Activated naive CD4-positive, alpha-beta T cell treated with anti-CD3 and anti-CD28 coated beads, Interleukin-2, amount 50 U/mL, for 16 hours (primary cell): ENCODE data around the gene PON2.
"Not testable (repeated sequence)": the region's sequence is repeated elsewhere in the genome, so short reads cannot be mapped to it uniquely, and the experiment has no call there.

Experiments used
- DNase-seq: peaks from one replicate; pipeline ENCODE4 v3.0.0-alpha.2; 2020

Gene PON2

DNA sequence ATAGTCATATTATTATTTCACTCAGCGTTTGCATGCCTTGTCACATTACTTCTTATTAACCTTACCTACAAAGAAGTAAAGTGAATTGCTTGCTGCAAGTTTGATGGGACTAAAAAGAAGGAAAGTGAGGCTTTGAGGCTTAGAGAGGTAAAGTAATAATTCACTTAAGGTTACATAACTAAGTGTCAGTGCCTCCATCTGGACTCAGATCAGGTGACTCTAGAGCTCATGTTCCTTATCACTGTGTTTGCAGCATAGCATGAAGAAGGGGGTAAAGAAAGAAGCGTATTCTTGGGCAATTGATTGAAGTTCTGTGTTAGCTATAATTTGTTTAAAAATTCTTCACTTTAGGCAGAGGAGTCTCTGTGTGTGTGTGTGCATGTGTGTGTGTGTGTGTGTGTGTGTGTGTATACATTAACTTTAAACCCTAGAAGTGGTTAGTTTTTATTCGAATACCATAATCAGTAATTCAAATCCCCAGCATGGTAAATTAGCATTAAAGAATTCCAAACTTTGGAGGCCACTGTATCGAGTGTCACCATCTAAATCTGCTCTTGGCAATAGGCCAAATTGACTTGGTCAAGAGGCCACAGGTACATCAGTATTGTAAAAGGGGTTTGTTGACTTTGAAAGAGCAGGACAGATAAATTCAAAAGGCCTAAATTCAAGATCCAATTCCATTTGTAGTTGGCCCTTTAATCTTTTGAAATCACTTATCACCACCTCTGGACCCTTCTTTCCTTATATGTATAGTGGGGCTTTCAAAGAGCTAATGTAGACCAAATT, 36.5 kb downstream of the PON2 start:
- no peak for DNase-seq

DNA sequence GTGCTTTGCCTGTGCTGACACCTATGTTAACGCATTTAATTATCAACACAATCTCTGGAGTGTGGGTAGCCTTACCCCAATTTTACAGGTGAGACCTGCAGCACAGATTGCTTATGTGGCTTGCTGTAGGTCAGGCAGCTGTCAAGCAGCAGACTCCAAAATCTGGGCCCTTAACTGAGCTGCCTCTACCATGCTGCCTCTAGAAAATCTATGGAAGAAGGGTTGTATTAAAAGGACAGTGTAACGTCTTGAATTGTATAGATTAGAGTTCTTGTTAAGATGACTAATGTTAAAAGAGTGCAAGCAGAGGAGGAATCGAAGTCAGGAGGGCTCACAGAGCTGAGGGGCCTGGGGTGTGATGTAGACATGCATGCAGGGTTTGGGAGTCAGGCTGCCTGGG, 37.4 kb downstream of the PON2 start:
- DNase-seq: no peak

- DNase-seq: peak; percentile 14
These were observed 38.4 kb downstream of the PON2 start, which contains the start of gene PON3 for GRCh38 chr7:95396136-95397032. PON3 (minus strand) TSS chr7:95396375; CDS start chr7:95396350, 25 bp downstream.

- DNase-seq: no peak
These were observed 39.1 kb downstream of the PON2 start for GRCh38 chr7:95395755-95396135.

DNA sequence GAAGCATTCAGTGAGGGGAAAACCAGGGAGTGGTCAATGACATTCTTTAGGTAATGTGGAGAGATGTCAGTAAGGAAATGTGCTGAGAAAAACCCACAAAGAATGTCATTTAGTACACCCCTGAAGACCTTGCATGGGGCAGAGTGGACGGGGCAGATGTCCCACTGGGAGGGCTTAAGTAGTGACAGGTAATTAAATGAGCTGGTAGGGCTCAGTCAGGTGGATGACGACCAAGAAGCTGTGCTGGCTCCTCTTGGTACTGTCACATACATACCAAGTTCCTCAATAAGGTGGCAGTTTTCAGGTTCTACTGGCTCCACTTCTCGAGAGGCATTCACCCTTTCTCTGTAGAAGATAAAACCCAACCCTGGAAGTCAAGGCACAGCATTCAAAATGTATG, 40.5 kb downstream of the PON2 start:
- DNase-seq: no peak

- DNase-seq: no peak
These were observed 43.1 kb downstream of the PON2 start for GRCh38 chr7:95391761-95392160.

DNA sequence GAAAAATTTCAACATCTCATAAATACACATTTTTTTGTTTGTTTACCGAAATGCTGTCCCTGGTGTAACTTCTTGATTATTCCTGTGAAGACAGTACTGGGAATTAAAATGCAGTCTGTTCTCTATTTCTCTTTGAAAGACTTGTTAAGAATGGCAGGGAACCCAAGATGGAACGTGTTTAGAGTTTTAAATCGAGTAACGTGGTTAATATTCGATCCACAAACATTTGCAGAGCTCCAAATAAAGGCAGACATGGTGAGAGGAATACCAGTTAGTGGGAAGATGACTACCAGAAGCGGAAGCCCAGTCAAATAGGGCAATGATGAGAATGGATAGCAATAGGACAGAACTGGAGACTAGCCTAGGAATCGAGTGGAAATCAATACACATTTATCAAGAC, 45.3 kb downstream of the PON2 start:
- DNase-seq: no peak

DNA sequence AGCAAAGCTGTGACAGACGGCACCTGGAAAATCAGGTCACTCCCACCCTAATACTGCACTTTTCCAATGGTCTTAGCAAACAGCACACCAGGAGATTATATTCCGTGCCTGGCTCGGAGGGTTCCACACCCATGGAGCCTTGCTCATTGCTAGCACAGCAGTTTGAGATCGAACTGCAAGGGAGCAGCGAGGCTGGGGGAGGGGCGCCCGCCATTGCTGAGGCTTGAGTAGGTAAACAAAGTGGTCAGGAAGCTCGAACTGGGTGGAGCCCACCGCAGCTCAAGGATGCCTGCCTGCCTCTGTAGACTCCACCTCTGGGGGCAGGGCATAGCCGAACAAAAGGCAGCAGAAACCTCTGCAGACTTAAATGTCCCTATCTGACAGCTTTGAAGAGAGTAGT, 55.4 kb downstream of the PON2 start:
- not testable (repeated sequence) for DNase-seq

DNA sequence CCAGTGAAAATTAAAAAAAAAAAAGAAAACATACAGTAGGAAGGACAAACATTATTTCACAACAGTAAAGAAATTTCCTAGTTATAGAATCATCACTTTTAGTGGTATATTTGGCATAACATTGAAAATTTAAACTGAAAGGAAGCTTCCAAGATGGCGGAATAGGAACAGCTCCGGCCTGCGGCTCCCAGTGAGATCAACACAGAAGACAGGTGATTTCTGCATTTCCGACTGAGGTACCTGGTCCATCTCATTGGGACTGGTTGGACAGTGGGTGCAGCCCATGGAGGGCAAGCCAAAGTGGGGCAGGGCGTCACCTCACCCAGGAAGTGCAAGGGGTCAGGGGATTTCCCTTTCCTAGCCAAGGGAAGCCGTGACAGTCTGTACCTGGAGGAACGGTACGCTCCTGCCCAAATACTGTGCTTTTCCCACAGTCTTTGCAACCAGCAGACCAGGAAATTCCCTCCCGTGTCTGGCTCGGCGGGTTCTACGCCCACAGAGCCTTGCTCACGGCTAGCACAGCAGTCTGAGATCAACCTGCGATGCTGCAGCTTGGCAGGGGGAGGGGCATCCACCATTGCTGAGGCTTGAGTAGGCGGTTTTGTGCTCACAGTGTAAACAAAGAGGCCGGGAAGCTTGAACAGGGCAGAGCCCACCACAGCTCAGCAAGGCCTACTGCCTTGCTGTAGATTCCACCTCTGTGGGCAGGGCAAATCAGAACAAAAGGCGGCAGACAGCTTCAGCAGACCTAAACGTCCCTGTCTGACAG, 58.0 kb downstream of the PON2 start:
- DNase-seq: no peak

DNA sequence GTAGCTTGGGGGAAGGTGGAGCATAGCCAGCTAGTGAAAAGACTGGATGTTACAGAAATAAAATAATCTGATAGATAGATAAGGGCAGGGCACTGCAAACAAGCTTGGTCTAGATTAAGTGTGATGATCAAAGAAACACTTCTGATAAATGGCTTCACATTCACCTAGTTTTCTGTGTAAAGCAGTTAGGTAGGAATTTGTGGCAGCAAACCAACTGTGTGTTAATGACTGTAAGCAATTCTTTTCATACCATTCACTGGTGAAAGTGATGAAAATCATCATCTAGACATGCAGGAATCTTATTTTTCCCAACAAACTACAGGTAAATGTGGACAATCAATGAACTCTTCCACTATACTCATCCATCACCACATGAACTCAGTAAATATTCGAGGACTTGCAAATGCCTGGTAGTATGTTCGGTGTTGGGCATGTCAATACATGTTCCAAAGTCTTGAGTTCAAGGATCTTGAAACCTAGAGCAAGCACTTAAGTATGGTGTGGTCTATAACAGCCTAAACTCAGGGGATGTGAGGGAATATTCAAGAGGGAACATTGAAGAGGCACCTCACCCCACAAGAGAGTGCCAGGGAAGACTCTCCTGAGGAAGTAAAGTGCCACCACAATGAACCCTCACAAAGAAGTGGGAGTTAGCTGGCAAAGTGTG, 59.1 kb downstream of the PON2 start:
- DNase-seq: no peak

DNA sequence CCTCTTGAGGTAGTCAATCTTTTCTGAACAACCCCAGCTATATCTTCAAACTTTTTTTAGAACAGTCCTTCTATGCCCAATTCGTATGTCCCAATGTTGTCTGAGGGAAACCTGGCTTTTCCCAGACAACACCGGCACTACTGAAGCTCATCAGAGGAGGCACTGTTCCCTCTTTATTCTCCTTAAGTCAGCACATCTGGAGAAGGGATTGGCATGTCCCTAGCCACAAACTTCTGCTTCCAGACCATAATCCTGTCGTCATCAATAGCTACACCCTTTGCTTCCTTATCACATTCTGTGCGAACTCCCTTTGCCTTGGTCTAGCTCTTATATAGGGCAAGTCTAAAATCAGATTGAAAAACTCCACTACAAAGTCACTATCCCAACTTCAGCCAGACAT, 61.5 kb downstream of the PON2 start:
- no peak for DNase-seq

DNA sequence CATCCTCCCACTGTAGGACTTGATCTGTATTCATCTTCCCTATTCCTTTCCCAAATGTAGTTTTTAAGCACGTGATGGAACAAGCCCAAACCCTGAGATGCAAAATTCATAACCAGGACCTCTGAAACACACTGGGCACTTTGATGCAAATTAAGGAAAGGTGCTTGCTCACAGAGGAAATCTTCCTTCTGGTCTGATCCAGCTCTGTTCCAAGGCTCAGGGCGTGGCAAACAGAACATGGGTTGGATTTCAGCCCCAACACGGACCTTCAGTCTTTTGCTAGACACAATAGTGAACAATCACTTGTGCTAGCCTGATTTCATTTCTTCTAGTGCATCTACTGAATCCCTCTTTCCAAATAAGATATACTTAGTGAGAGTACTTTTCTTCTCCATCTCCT, 66.6 kb downstream of the PON2 start:
- no peak for DNase-seq

DNA sequence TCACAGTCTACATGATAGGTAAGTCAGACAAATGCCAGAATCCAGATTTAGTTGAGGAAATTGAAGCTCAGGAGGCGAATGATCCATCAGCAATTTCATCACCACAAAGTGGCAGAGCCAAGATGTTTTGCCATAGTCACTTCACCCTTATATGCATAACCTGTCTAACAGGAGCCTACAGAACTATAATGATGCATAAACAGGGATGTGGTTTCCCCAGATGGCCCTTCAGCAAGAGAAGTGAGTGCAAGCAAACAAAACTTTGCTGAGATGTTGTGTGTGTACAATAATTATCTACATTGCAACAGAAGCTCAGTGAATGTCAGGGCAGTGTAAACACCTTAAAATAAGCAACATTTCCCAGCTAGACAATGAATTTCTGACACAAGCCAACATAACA, 67.2 kb downstream of the PON2 start:
- DNase-seq: no peak

GRCh38 chr7:95365151-95365550, 69.7 kb downstream of the PON2 start:
- no peak for DNase-seq

- no peak for DNase-seq
These were observed 77.2 kb downstream of the PON2 start for GRCh38 chr7:95357623-95358022.
